Measurements from ENCODE around the gene PIK3CD. TPM values are rescaled to one million over a fixed set of nuclear protein-coding genes. Genes with fewer than 3 reads are reported as not detected.

Gene PIK3CD
- total and polyA plus RNA-seq, 2 of the 8 experiments (the other 6 are each of a cell fraction or from before 2014, with no cell fraction given) = 20.6 to 24.1 TPM

DNA sequence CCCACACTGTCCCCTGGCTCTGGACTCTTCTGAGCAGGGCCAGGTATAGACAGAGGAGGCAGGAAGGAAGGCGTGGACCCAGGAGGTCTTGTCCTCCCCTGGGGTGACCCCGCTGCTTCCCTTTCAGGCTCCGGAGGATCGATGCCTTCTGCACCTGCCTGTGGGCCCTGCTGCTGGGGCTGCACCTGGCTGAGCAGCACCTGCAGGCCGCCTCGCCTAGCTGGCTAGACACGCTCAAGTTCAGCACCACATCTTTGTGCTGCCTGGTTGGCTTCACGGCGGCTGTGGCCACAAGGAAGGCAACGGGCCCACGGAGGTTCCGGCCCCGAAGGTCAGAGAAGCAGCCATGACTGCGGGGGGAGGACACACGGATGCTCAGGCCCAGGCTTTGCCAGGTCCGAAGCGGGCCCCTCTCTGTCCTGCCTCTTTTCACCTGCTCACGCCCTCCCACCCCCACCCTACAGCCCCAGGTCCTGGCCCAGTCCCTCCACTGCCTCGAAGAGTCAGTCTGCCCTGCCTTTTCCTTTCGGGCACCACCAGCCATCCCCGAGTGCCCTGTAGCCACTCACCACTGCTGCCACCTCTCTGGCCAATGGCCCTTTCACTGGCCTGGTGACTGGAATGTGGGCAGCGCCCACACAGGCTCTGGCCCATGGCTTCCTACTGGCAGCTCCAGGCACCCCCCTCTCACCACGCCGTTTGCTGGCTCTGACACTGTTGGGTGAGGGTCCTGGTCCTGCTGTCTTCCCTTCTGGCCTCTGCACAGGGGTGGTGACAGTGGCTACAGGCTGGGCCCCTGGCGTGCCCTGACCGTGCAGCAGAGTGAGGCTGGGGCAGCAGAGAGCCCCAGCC lies 49.4 kb upstream of the PIK3CD start (continued):
- TF ChIP-seq YY1 (IDR thresholded peaks at IDR 0.05; ENCODE audit: low read depth, low read length) (no peak), CTBP2 (IDR thresholded peaks at IDR 0.05; ENCODE audit: borderline replicate concordance, insufficient read depth, insufficient read length, low read length) (no peak), KDM1A (IDR thresholded peaks at IDR 0.05; ENCODE audit: borderline replicate concordance, low read length) (no peak)

Measured in H1 (cell line).